ENCODE results near the gene FLVCR1. TPM values are rescaled to one million over a fixed set of nuclear protein-coding genes. Genes with fewer than 3 reads are reported as not detected.

The FLVCR1 gene
- total RNA-seq, 2 experiments from 2014 or later: 16.5 to 22.4 TPM

DNA sequence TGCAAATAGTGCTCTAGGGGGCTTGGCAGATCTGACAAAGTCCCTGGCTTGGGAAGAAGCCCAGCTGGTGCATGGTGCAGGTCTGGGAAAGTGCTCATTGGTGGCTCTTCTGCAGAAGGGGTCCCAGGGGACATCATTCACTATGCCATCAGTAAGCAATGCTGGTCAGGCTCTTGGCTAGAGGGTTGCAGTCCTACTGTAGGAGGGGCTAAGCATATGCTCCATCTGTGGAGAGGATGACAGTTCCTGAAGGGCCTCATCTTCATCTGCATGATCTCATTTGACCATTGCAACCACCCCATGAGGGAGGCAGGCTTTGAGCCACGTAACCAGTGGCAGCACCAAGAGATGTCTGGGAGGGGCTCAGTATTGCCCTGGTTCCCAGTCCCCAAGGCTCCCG lies 60.7 kb downstream of the FLVCR1 start:
- Histone ChIP-seq H3K4me2 (ENCODE audit: low read length) (no peak overlapping the region), H4K20me1 (ENCODE audit: insufficient read depth, low read length) (no peaks in the 10 kb centered on the region), H3K36me3 (ENCODE audit: insufficient read depth, low read length) (no peaks in the 10 kb centered on the region), H3K79me2 (ENCODE audit: insufficient read depth, low read depth, low read length) (no peaks in the 10 kb centered on the region), H3K4me1 (ENCODE audit: insufficient read depth, low read length, poor library complexity, severe bottlenecking) (peaks cover 13% of the 10 kb centered on the region), H3K27ac (ENCODE audit: low read depth, low read length, poor library complexity, severe bottlenecking) (no peak overlapping the region), H3K9me3 (ENCODE audit: low read length) (no peaks in the 10 kb centered on the region), H3K4me3 (ENCODE audit: low read depth, low read length, poor library complexity, severe bottlenecking) (no peak overlapping the region), H2AFZ (ENCODE audit: low read length) (no peak overlapping the region), H3K9me2 (ENCODE audit: insufficient read depth, low read length) (no peaks in the 10 kb centered on the region)
- TF ChIP-seq, protein P1, sequence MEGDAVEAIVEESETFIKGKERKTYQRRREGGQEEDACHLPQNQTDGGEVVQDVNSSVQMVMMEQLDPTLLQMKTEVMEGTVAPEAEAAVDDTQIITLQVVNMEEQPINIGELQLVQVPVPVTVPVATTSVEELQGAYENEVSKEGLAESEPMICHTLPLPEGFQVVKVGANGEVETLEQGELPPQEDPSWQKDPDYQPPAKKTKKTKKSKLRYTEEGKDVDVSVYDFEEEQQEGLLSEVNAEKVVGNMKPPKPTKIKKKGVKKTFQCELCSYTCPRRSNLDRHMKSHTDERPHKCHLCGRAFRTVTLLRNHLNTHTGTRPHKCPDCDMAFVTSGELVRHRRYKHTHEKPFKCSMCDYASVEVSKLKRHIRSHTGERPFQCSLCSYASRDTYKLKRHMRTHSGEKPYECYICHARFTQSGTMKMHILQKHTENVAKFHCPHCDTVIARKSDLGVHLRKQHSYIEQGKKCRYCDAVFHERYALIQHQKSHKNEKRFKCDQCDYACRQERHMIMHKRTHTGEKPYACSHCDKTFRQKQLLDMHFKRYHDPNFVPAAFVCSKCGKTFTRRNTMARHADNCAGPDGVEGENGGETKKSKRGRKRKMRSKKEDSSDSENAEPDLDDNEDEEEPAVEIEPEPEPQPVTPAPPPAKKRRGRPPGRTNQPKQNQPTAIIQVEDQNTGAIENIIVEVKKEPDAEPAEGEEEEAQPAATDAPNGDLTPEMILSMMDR (conservative IDR thresholded peaks at IDR 0.05; ENCODE audit: low read length): no peak
- TF ChIP-seq EZH2phosphoT487 (IDR thresholded peaks at IDR 0.05; ENCODE audit: borderline replicate concordance, low read depth, low read length): no peak
- intact Hi-C loops (cut with micrococcal nuclease; ENCODE audit: unreplicated experiment): loop anchor here (5.0 kb wide), 1 partner anchor 78 kb away; no protein-coding TSS in a partner anchor
- BruUV-seq (replicated peaks): no TSS peak
- CTCF ChIA-PET (ENCODE audit: unreplicated experiment): no interaction called here
- no peak for DNase-seq (ENCODE audit: low spot score)
- POLR2A ChIA-PET: interaction anchor here (1.0 kb wide), 1 partner anchor 39 kb away, joined by 4 read pairs; no protein-coding TSS in a partner anchor

DNA sequence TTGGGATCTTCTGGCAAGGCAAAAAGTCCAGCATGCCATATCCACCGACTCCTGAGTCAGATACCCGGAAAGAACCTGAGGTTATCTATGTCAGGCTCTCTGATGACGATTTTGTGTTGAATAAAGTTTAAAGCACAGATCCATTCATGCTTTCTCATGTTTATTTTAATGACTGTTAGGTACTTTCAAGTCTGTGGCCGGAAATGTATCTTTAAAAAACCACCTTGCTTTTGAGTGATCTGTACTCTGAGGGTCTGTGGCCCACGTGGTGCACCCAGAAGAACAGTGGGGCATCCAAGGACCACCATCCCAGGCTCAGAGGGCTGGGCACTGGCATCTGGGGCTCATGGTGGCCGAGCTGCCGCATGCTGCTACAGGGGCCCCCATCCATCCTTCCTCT lies 62.2 kb downstream of the FLVCR1 start:
- peak overlapping the region; percentile 37 for H3K4me2 ChIP-seq (ENCODE audit: low read length)
- BruUV-seq (replicated peaks): no TSS peak

DNA sequence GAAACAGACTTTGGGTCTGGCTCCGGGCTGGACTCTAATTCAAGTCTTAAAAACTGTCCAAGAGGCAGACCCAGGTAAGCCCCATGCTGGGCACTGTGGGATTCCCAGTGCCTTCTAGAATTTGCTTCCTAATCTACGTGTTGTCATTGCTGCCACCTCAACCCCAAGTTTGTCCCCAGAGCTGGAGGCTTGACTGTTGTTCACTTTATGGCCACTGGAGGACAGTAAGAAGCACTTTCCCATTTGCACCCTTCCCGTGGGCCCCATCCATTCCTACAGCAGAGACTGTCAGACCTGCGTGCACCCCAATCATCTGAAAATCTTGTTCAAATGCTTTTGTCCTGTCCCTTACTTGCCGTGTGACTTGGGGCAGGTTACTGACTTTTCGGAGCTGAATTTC lies 62.8 kb downstream of the FLVCR1 start:
- intact Hi-C loops (cut with micrococcal nuclease; ENCODE audit: unreplicated experiment): no loop called here
- ChIA-PET POLR2A (interaction anchor here (0.6 kb wide), 1 partner anchor 16 kb away, joined by 3 read pairs; no protein-coding TSS in a partner anchor), CTCF (ENCODE audit: unreplicated experiment) (no interaction called here)
- no TSS peak for BruUV-seq (replicated peaks)
- Histone ChIP-seq H3K27ac (ENCODE audit: low read depth, low read length, poor library complexity, severe bottlenecking) (no peak overlapping the region), H3K4me2 (ENCODE audit: low read length) (no peak overlapping the region; the same call in 1 of the 2 replicates), H3K9me2 (ENCODE audit: insufficient read depth, low read length) (no peaks in the 10 kb centered on the region), H4K20me1 (ENCODE audit: insufficient read depth, low read length) (no peaks in the 10 kb centered on the region), H3K36me3 (ENCODE audit: insufficient read depth, low read length) (no peaks in the 10 kb centered on the region), H3K79me2 (ENCODE audit: insufficient read depth, low read depth, low read length) (no peaks in the 10 kb centered on the region), H3K9me3 (ENCODE audit: low read length) (no peaks in the 10 kb centered on the region), H3K4me3 (ENCODE audit: low read depth, low read length, poor library complexity, severe bottlenecking) (no peak overlapping the region), H2AFZ (ENCODE audit: low read length) (peak overlapping the region; percentile 26; the same call in 1 of the 2 replicates), H3K4me1 (ENCODE audit: insufficient read depth, low read length, poor library complexity, severe bottlenecking) (peaks cover 13% of the 10 kb centered on the region)
- DNase-seq (ENCODE audit: low spot score): peak; percentile 38
- TF ChIP-seq EZH2phosphoT487 (IDR thresholded peaks at IDR 0.05; ENCODE audit: borderline replicate concordance, low read depth, low read length): no peak
- TF ChIP-seq, protein P1 (conservative IDR thresholded peaks at IDR 0.05; ENCODE audit: low read length): peak; percentile 69

More for the DNA sequence above, 62.2 kb downstream of the FLVCR1 start:
- no peak overlapping the region for H3K4me3 ChIP-seq (ENCODE audit: low read depth, low read length, poor library complexity, severe bottlenecking)
- intact Hi-C loops (cut with micrococcal nuclease; ENCODE audit: unreplicated experiment): no loop called here
- no peak for TF ChIP-seq EZH2phosphoT487 (IDR thresholded peaks at IDR 0.05; ENCODE audit: borderline replicate concordance, low read depth, low read length)
- TF ChIP-seq, protein P1 (conservative IDR thresholded peaks at IDR 0.05; ENCODE audit: low read length): no peak
- H3K9me2 ChIP-seq (ENCODE audit: insufficient read depth, low read length): no peaks in the 10 kb centered on the region
- H3K36me3 ChIP-seq (ENCODE audit: insufficient read depth, low read length): no peaks in the 10 kb centered on the region
- peaks cover 13% of the 10 kb centered on the region for H3K4me1 ChIP-seq (ENCODE audit: insufficient read depth, low read length, poor library complexity, severe bottlenecking)
- ChIA-PET CTCF (ENCODE audit: unreplicated experiment) (no interaction called here), POLR2A (no interaction called here)
- H4K20me1 ChIP-seq (ENCODE audit: insufficient read depth, low read length): no peaks in the 10 kb centered on the region
- no peak for DNase-seq (ENCODE audit: low spot score)
- no peaks in the 10 kb centered on the region for H3K9me3 ChIP-seq (ENCODE audit: low read length)
- H3K27ac ChIP-seq (ENCODE audit: low read depth, low read length, poor library complexity, severe bottlenecking): no peak overlapping the region
- no peaks in the 10 kb centered on the region for H3K79me2 ChIP-seq (ENCODE audit: insufficient read depth, low read depth, low read length)
- peak overlapping the region; percentile 26; the same call in 1 of the 2 replicates for H2AFZ ChIP-seq (ENCODE audit: low read length)
